ENCODE data around the gene C2CD4A. TPM values are rescaled to one million over a fixed set of nuclear protein-coding genes. Genes with fewer than 3 reads are reported as not detected.

The C2CD4A gene
- total and polyA plus RNA-seq, 2 of the 4 experiments (the other 2 are of a cell fraction) = not detected

DNA sequence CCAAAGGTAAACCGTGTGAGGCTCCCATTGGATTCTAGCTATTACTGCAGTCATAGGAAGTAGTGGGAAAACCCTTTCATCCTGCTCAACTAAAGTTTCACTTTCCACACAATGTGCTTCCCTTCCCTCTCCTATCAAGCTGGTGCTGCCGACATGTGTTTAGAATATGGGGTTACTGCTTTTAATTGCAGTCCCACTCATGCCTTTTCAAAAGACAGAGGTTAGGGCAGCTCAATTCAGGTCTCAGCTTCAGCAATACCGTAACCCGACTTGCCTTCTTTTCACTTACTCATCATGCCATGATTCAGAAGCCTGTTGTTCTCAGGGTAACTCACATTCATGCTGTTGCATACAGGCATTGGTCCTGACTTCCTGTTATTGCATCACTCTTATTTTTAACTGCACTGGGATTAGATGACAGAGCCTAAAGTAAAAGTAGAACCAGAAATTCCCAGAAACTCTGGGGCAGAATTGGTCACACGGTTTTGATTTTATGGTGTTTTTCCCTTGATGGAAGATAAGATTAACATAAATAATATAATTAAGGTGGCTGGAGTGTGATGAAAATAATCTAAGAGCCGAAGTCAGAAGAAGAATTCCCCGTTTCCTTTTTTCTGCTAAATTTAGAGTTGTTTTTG is 52.6 kb downstream of the C2CD4A start (continued):
- no peak for TF ChIP-seq MAZ (IDR thresholded peaks at IDR 0.05; ENCODE audit: borderline replicate concordance, low read depth, low read length)
- TF ChIP-seq RAD21 (IDR thresholded peaks at IDR 0.05; ENCODE audit: low read length) = no peak

DNA sequence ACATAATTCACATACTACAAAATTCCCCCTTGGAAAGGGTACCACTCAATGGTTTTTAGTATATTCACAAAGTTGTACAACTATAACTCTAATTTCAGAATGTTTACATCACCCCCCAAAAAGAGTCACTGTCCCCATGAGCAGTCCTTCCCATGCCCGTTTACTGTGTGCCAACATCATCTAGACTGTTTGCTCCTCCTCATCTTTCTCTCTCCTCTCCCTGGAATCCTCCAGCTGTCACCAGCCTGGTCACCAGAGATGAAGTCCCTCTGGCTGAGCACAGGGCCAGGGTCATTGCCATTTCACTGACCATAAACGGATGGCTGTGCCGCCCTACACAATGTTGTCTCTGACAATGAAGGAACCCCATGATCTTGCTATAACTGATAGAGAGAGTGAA is 53.1 kb downstream of the C2CD4A start:
- Histone ChIP-seq H3K4ac (ENCODE audit: low read depth, low read length) (peak overlapping the region; percentile 95), H3K23ac (ENCODE audit: low read depth, low read length) (peak overlapping the region; percentile 35; the same call in 1 of the 2 replicates), H2AK9ac (replicated peaks; ENCODE audit: low read depth, low read length, poor library complexity) (peak overlapping the region; percentile 23), H3K9me3 (ENCODE audit: control insufficient read depth, insufficient read depth, low read length) (no peaks in the 10 kb centered on the region), H3K4me3 (ENCODE audit: insufficient read depth, low read depth, low read length) (no peak overlapping the region), H3K9me1 (ENCODE audit: insufficient read depth, low read length) (0 out of 2 replicates have a peak, but pooled peaks cover 3% of the 10 kb centered on the region), H2BK20ac (ENCODE audit: low read depth, low read length) (peak overlapping the region; percentile 92), H3K27me3 (ENCODE audit: control insufficient read depth, insufficient read depth, low read length) (no peaks in the 10 kb centered on the region), H4K20me1 (ENCODE audit: insufficient read depth, low read length) (no peaks in the 10 kb centered on the region), H3K79me1 (ENCODE audit: low read depth in 1 of 2, low read length in 2 of 2) (no peaks in the 10 kb centered on the region), H3K14ac (replicated peaks; ENCODE audit: low read depth, low read length) (peak overlapping the region; percentile 82), H2BK15ac (ENCODE audit: low read depth, low read length) (peak overlapping the region; percentile 24; the same call in 1 of the 3 replicates), H3K56ac (ENCODE audit: extremely low read depth, insufficient read depth, low read length) (no peak overlapping the region), H2BK5ac (ENCODE audit: low read depth, low read length, poor library complexity, severe bottlenecking) (peak overlapping the region; percentile 86), H2AFZ (replicated peaks; ENCODE audit: low read length, poor library complexity) (peak overlapping the region; percentile 53), H4K5ac (ENCODE audit: low read depth, low read length) (peak overlapping the region; percentile 79; the same call in 1 of the 2 replicates), H2AK5ac (ENCODE audit: low read depth, low read length) (peak overlapping the region; percentile 88), H3K36me3 (ENCODE audit: control insufficient read depth, insufficient read depth, low read length) (no peaks in the 10 kb centered on the region), H3K4me2 (ENCODE audit: low read depth, low read length) (no peak overlapping the region), H3K27ac (ENCODE audit: insufficient read depth, low read length) (peak overlapping the region; percentile 8; the same call in 1 of the 2 replicates), H4K91ac (ENCODE audit: insufficient read depth, low read depth, low read length) (peak overlapping the region; percentile 83), H4K8ac (ENCODE audit: low read depth in 2 of 2, low read length in 2 of 2) (peak overlapping the region; percentile 53 to 73; a peak in 3 of 4 replicates), H2BK120ac (ENCODE audit: low read depth, low read length) (peak overlapping the region; percentile 88), H3K18ac (ENCODE audit: low read depth, low read length) (no peak overlapping the region; the same call in 1 of the 2 replicates), H3K4me1 (ENCODE audit: control insufficient read depth, insufficient read depth, low read length) (peaks cover 3% of the 10 kb centered on the region; the same call in 1 of the 2 replicates), H3K9ac (ENCODE audit: low read depth, low read length) (no peak overlapping the region)
- no peak for DNase-seq
- ChIA-PET CTCF (no interaction called here), POLR2A (ENCODE audit: unreplicated experiment) (no interaction called here)
- in situ Hi-C loops (cut with MboI; ENCODE audit: low sequenced_read_pairs) = no loop called here
- WGBS, 2 experiments (ENCODE audit: extremely low coverage in 2 of 2, insufficient read length in 1 of 2) = no CpG with 5 or more reads among the region's 3 CpGs
- intact Hi-C loops (cut with micrococcal nuclease) = no loop called here
- TF ChIP-seq NFE2L2 (IDR thresholded peaks at IDR 0.05; ENCODE audit: low read depth, low read length) (no peak), SMC3 (IDR thresholded peaks at IDR 0.05; ENCODE audit: low read depth, low read length) (no peak)
- BruUV-seq (replicated peaks) = no TSS peak
- dilution Hi-C loops (cut with HindIII; ENCODE audit: low sequenced_read_pairs, unreplicated experiment) = no loop called here
- no peak for ATAC-seq (ENCODE audit: low read depth)

Other genes with a start within 250 kb of the C2CD4A start
- 32.8 and 48.6 TPM in 2 replicates for gene VPS13C, start 6.5 kb upstream of the C2CD4A start, total RNA-seq (2012; rRNA removed)
- gene VPS13C, start 6.5 kb upstream of the C2CD4A start, polyA plus RNA-seq (2012; rRNA removed) = 4.5 and 8.1 TPM in 2 replicates
- gene C2CD4B, start 98.3 kb downstream of the C2CD4A start, total RNA-seq (2012; rRNA removed) = not detected in 2 replicates
- not detected in 2 replicates for gene C2CD4B, start 98.3 kb downstream of the C2CD4A start, polyA plus RNA-seq (2012; rRNA removed)

Data from IMR-90 (cell line).